ENCODE measurements around the gene EXOC6B. TPM values are rescaled to one million over a fixed set of nuclear protein-coding genes. Genes with fewer than 3 reads are reported as not detected.

EXOC6B gene
- total RNA-seq, 4 donors from 2014 or later: 22.6 to 47.3 (median 32.5) TPM

DNA sequence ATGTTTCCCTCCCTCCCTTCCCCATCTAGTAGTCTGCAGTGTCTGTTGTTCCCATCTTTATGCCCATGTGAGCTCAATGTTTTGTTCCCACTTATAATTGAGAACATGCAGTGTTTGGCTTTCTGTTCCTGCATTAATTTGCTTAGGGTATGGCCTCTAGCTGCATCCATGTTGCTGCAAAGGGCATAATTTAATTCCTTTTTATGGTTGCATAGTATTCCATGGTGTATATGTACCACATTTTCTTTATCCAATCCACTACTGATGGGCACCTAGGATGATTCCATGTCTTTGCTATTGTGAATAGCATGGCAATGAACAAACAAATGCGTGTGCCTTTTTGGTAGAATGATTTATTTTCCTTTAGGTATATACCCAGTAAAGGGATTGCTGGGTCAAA is 617.6 kb downstream of the EXOC6B start:
- Histone ChIP-seq H3K4me1 (peaks cover 0 to 6% of the 10 kb centered on the region in 2 donors), H3K36me3 (no peaks in the 10 kb centered on the region), H3K4me3 (replicated peaks in 1 of 3) (no peak overlapping the region), H3K27me3 (no peaks in the 10 kb centered on the region), H3K27ac (no peak overlapping the region), H3K9me3 (no peaks in the 10 kb centered on the region)
- intact Hi-C loops (cut with DNase I): no loop called here
- WGBS, 2 donors: 95 to 100% methylated on average over 1 of the region's 1 CpG
- TF ChIP-seq, protein P1, sequence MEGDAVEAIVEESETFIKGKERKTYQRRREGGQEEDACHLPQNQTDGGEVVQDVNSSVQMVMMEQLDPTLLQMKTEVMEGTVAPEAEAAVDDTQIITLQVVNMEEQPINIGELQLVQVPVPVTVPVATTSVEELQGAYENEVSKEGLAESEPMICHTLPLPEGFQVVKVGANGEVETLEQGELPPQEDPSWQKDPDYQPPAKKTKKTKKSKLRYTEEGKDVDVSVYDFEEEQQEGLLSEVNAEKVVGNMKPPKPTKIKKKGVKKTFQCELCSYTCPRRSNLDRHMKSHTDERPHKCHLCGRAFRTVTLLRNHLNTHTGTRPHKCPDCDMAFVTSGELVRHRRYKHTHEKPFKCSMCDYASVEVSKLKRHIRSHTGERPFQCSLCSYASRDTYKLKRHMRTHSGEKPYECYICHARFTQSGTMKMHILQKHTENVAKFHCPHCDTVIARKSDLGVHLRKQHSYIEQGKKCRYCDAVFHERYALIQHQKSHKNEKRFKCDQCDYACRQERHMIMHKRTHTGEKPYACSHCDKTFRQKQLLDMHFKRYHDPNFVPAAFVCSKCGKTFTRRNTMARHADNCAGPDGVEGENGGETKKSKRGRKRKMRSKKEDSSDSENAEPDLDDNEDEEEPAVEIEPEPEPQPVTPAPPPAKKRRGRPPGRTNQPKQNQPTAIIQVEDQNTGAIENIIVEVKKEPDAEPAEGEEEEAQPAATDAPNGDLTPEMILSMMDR (IDR thresholded peaks at IDR 0.05): no peak
- no peak for TF ChIP-seq POLR2A (IDR thresholded peaks at IDR 0.05)
- DNase-seq: no peak

DNA sequence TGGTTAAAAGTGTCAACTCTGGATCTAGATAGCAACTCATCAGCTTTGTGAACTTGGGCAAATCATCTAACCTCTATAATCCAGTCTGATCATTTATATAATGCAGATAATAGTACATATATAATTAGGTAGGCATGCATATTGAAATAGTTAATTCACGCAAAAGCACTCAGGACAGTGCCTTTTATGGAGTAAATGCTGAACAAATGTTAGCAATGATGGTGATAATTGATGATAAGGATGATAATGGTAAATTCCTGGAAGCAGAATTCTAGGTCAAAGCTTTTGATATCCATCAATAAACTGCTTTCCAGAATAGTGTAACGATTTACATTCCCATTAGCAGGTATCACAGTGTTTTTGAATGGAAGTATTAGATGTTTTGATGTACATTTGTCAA is 618.5 kb downstream of the EXOC6B start:
- intact Hi-C loops (cut with DNase I): no loop called here
- Histone ChIP-seq H3K36me3 (no peaks in the 10 kb centered on the region), H3K9me3 (no peaks in the 10 kb centered on the region), H3K4me3 (replicated peaks in 1 of 3) (no peak overlapping the region), H3K27ac (no peak overlapping the region), H3K27me3 (no peaks in the 10 kb centered on the region), H3K4me1 (peaks cover 0 to 6% of the 10 kb centered on the region in 2 donors)
- 96 to 97% methylated on average over 2 of the region's 2 CpGs for WGBS, 2 donors
- DNase-seq: no peak
- TF ChIP-seq, protein P1 (IDR thresholded peaks at IDR 0.05): no peak
- TF ChIP-seq POLR2A (IDR thresholded peaks at IDR 0.05): no peak

DNA sequence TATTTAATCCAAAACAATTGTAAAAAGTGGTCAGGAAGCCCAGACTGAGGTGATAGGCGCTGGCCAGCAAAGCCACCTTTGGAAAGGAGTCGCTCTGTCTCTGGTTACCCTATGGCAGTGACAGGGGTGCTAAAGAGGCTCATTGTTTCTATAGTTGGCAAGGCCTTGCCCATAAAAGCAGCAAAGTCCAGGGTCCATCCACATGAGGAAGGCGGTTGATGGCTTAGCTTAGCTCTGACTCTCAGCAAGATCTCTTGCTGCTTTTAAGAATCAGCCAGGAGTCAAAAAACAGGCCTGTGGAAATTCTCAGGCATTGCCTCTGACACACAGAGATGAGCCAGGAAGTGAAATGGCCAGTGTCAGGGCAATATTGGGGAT is 620.3 kb downstream of the EXOC6B start:
- H3K4me3 ChIP-seq (replicated peaks in 1 of 3): no peak overlapping the region

DNA sequence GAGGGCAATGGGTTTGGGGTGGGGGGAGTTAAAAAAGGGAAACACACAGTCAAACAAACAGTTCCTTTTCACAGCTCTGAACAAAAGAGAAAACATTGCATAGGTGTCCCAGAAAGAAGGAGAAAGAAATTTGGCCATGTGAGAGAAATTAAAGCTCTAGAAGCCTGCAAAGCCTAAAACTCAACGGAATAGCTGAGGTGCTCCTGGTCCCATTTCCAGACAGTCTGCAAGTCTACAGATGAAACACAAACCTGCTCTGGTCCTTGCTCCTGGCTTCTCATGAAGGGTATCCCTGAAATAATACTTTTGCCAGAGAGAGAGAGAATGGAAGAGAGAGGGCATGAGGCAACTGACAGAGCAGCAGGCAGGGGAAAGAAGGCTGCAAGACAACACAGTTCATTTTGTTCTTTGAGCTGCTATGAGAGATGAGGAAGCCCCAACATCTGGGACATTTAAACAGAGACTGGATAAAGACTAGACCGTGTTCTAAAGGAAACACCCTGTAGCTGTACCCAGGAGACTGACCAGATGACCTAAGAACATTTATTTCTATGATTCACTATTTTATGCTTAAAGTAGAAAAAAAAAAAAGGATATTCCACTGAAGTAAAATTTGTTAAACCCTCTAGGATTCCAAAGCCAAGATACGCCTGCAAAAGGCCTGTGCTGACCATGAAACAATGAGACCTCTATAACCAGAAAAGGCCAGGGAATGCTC is 620.9 kb downstream of the EXOC6B start:
- 72 to 77% methylated on average over 3 of the region's 3 CpGs for WGBS, 2 donors

More for the DNA sequence above, 620.3 kb downstream of the EXOC6B start:
- no peaks in the 10 kb centered on the region for H3K9me3 ChIP-seq
- DNase-seq: no peak
- intact Hi-C loops (cut with DNase I): no loop called here
- H3K27ac ChIP-seq: no peak overlapping the region
- no peaks in the 10 kb centered on the region for H3K27me3 ChIP-seq
- H3K4me1 ChIP-seq: peaks cover 0 to 1% of the 10 kb centered on the region in 2 donors
- WGBS, 2 donors: 82 to 83% methylated on average over 3 of the region's 3 CpGs
- TF ChIP-seq POLR2A (IDR thresholded peaks at IDR 0.05): no peak
- TF ChIP-seq, protein P1 (IDR thresholded peaks at IDR 0.05): no peak
- no peaks in the 10 kb centered on the region for H3K36me3 ChIP-seq

More for the DNA sequence above, 620.9 kb downstream of the EXOC6B start:
- DNase-seq: no peak
- H3K9me3 ChIP-seq: no peaks in the 10 kb centered on the region
- intact Hi-C loops (cut with DNase I): no loop called here
- no peak for TF ChIP-seq POLR2A (IDR thresholded peaks at IDR 0.05)
- TF ChIP-seq, protein P1 (IDR thresholded peaks at IDR 0.05): no peak
- no peak overlapping the region for H3K27ac ChIP-seq
- H3K4me1 ChIP-seq: no peaks in the 10 kb centered on the region
- H3K36me3 ChIP-seq: no peaks in the 10 kb centered on the region
- no peaks in the 10 kb centered on the region for H3K27me3 ChIP-seq
- H3K4me3 ChIP-seq (replicated peaks in 1 of 3): no peak overlapping the region
